HG02840 (cell line): Measurements from ENCODE around the gene SIDT1.

ENCODE experiments used
- ATAC-seq: cut with Tn5 transposase; IDR thresholded peaks from one replicate; pipeline ENCODE4 v1.9.1; 2021; ENCODE audit warnings: mild to moderate bottlenecking, moderate library complexity, moderate number of reproducible peaks; ENCODE audit not compliant: unreplicated experiment, low FRiP score

SIDT1 gene

GRCh38 chr3:113664523-113665094 lies 132.3 kb downstream of the SIDT1 start:
- no peak for ATAC-seq

GRCh38 chr3:113668015-113668414 lies 135.7 kb downstream of the SIDT1 start:
- ATAC-seq = no peak

- no peak for ATAC-seq
Observed at GRCh38 chr3:113673593-113673992, 141.2 kb downstream of the SIDT1 start.

- ATAC-seq = no peak
Observed at GRCh38 chr3:113676261-113676660, 143.9 kb downstream of the SIDT1 start.

GRCh38 chr3:113677737-113678136 lies 145.4 kb downstream of the SIDT1 start:
- no peak for ATAC-seq

- no peak for ATAC-seq
Observed at GRCh38 chr3:113678773-113679172, 146.4 kb downstream of the SIDT1 start.
